DND-41 (cell line): ENCODE measurements around the gene PNPLA1.

Source experiments
- ATAC-seq: fragments of 200-7000 bp; cut with Tn5 transposase; 3 replicates; pipeline ENCODE4 v1.9.1; 2021; ENCODE audit warnings: low read depth; ENCODE audit not compliant: insufficient read depth
- DNase-seq: peaks from one replicate; pipeline ENCODE4 v3.0.0-alpha.2; 2020
- H2AFZ ChIP-seq: 2 replicates; pipeline ENCODE4 v1.6.0; 2012; ENCODE audit warnings: low read depth, low read length
- H3K27ac ChIP-seq: 2 replicates; pipeline ENCODE4 v1.5.1; 2012; ENCODE audit warnings: low read length, inconsistent platforms
- H3K27me3 ChIP-seq: fragments of 200-600 bp; sonication (generic); 2 replicates; pipeline ENCODE4 v1.6.0; 2012; ENCODE audit warnings: low read length, mild to moderate bottlenecking, inconsistent platforms; ENCODE audit not compliant: insufficient read depth, poor library complexity
- H3K36me3 ChIP-seq: 2 replicates; pipeline ENCODE4 v1.5.1; 2012; ENCODE audit warnings: low read length, inconsistent platforms; ENCODE audit not compliant: insufficient read depth
- H3K4me1 ChIP-seq: 2 replicates; pipeline ENCODE4 v1.5.1; 2012; ENCODE audit warnings: mild to moderate bottlenecking, low read length; ENCODE audit not compliant: insufficient read depth
- H3K4me2 ChIP-seq: 2 replicates; pipeline ENCODE4 v1.6.0; 2012; ENCODE audit warnings: mild to moderate bottlenecking, moderate library complexity, low read length, inconsistent platforms; ENCODE audit not compliant: insufficient read depth
- H3K4me3 ChIP-seq, 2 experiments: fragments of 200-600 bp in 1 of 2; shearing (Covaris generic) in 1 of 2; 2 replicates each; pipeline ENCODE4 v1.5.1; 2012 to 2016; ENCODE audit warnings: inconsistent platforms in 2 of 2, low read length in 2 of 2, mild to moderate bottlenecking in 2 of 2, low read depth in 1 of 2, moderate library complexity in 1 of 2
- H3K79me2 ChIP-seq: 2 replicates; pipeline ENCODE4 v1.6.0; 2012; ENCODE audit warnings: low read length, inconsistent platforms; ENCODE audit not compliant: insufficient read depth
- H3K9ac ChIP-seq: 2 replicates; pipeline ENCODE4 v1.6.0; 2012; ENCODE audit warnings: low read depth, mild to moderate bottlenecking, inconsistent platforms, low read length, moderate library complexity
- H3K9me3 ChIP-seq: 2 replicates; pipeline ENCODE4 v1.5.1; 2012; ENCODE audit warnings: low read length, moderate library complexity, mild to moderate bottlenecking, inconsistent platforms; ENCODE audit not compliant: insufficient read depth, severe bottlenecking
- H4K20me1 ChIP-seq: 2 replicates; pipeline ENCODE4 v1.6.0; 2012; ENCODE audit warnings: low read length; ENCODE audit not compliant: insufficient read depth
- CTCF ChIP-seq: IDR thresholded peaks from 2 replicates; pipeline ENCODE4 v1.5.1; 2012; ENCODE audit warnings: borderline replicate concordance, low read length, moderate library complexity, mild to moderate bottlenecking; ENCODE audit not compliant: poor library complexity, severe bottlenecking; ENCODE audit errors: extremely low read depth
- EZH2 ChIP-seq: IDR thresholded peaks from 3 replicates; pipeline ENCODE4 v1.6.1; 2012; ENCODE audit warnings: borderline replicate concordance, low read depth, mild to moderate bottlenecking, moderate library complexity, low read length, inconsistent platforms; ENCODE audit not compliant: severe bottlenecking

PNPLA1 gene

GRCh38 chr6:36289281-36289878 is 19.5 kb downstream of the PNPLA1 start:
- ATAC-seq (no peak), DNase-seq (no peak)
- no peaks in the 10 kb centered on the region for H3K79me2 ChIP-seq

GRCh38 chr6:36290668-36291620 is 21.1 kb downstream of the PNPLA1 start:
- no peaks in the 10 kb centered on the region for H3K36me3 ChIP-seq
- H3K4me3 ChIP-seq, result no peak overlapping the region
- no peaks in the 10 kb centered on the region; the same call in 1 of the 2 replicates for H4K20me1 ChIP-seq
- ATAC-seq, result no peak
- DNase-seq, result no peak
- TF ChIP-seq EZH2 (no peak), CTCF (no peak)
- H3K27ac ChIP-seq, result no peak overlapping the region
- H2AFZ ChIP-seq, result no peak overlapping the region
- no peaks in the 10 kb centered on the region for H3K9me3 ChIP-seq
- no peaks in the 10 kb centered on the region for H3K79me2 ChIP-seq
- H3K27me3 ChIP-seq, result peaks cover 5% of the 10 kb centered on the region
- H3K9ac ChIP-seq, result no peak overlapping the region
- no peaks in the 10 kb centered on the region for H3K4me1 ChIP-seq
- no peak overlapping the region for H3K4me2 ChIP-seq

More at GRCh38 chr6:36289281-36289878, 19.5 kb downstream of the PNPLA1 start:
- Histone ChIP-seq H3K27ac (no peak overlapping the region), H3K4me2 (no peak overlapping the region), H3K9me3 (no peaks in the 10 kb centered on the region), H3K36me3 (no peaks in the 10 kb centered on the region), H4K20me1 (no peaks in the 10 kb centered on the region; the same call in 1 of the 2 replicates), H3K4me3 (no peak overlapping the region), H2AFZ (no peak overlapping the region), H3K27me3 (peaks cover 3% of the 10 kb centered on the region), H3K4me1 (no peaks in the 10 kb centered on the region), H3K9ac (no peak overlapping the region)
- TF ChIP-seq CTCF, result no peak
- TF ChIP-seq EZH2, result no peak

GRCh38 chr6:36292170-36292569 is 22.3 kb downstream of the PNPLA1 start:
- peaks cover 12% of the 10 kb centered on the region for H3K27me3 ChIP-seq
- H3K9ac ChIP-seq, result no peak overlapping the region
- no peaks in the 10 kb centered on the region for H3K4me1 ChIP-seq
- H3K4me2 ChIP-seq, result no peak overlapping the region
- no peak overlapping the region for H2AFZ ChIP-seq
- H3K36me3 ChIP-seq, result no peaks in the 10 kb centered on the region
- TF ChIP-seq EZH2, result no peak
- TF ChIP-seq CTCF, result no peak
- ATAC-seq (no peak), DNase-seq (no peak)
- no peaks in the 10 kb centered on the region for H3K79me2 ChIP-seq
- no peaks in the 10 kb centered on the region; the same call in 1 of the 2 replicates for H4K20me1 ChIP-seq
- no peaks in the 10 kb centered on the region for H3K9me3 ChIP-seq
- H3K27ac ChIP-seq, result no peak overlapping the region
- H3K4me3 ChIP-seq, result no peak overlapping the region
